Smooth muscle cell of the coronary artery (primary cell): ENCODE results near the gene CIZ1. TPM values are rescaled to one million over a fixed set of nuclear protein-coding genes. Genes with fewer than 3 reads are reported as not detected.

Experiments
- total RNA-seq: library from RNA; depleted of rRNA; stranded (reverse); fragments of >200 nt; gene quantifications from 2 replicates; pipeline ENCODE4 v1.2.3, GENCODE V29; 2014; ENCODE audit warnings: low replicate concordance

The CIZ1 gene, protein sequence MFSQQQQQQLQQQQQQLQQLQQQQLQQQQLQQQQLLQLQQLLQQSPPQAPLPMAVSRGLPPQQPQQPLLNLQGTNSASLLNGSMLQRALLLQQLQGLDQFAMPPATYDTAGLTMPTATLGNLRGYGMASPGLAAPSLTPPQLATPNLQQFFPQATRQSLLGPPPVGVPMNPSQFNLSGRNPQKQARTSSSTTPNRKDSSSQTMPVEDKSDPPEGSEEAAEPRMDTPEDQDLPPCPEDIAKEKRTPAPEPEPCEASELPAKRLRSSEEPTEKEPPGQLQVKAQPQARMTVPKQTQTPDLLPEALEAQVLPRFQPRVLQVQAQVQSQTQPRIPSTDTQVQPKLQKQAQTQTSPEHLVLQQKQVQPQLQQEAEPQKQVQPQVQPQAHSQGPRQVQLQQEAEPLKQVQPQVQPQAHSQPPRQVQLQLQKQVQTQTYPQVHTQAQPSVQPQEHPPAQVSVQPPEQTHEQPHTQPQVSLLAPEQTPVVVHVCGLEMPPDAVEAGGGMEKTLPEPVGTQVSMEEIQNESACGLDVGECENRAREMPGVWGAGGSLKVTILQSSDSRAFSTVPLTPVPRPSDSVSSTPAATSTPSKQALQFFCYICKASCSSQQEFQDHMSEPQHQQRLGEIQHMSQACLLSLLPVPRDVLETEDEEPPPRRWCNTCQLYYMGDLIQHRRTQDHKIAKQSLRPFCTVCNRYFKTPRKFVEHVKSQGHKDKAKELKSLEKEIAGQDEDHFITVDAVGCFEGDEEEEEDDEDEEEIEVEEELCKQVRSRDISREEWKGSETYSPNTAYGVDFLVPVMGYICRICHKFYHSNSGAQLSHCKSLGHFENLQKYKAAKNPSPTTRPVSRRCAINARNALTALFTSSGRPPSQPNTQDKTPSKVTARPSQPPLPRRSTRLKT
- 16.0 and 27.5 TPM in 2 replicates for total RNA-seq

GRCh38 chr9:128191406-128192046, at the start of gene CIZ1:
CIZ1 (minus strand) TSS chr9:128191572; CDS start chr9:128190857, 715 bp downstream.

GRCh38 chr9:128203024-128203706, 11.8 kb upstream of the CIZ1 start, which contains the start of gene DNM1:
DNM1 (plus strand) TSS chr9:128203379; CDS start chr9:128203471, 92 bp downstream.

DNA sequence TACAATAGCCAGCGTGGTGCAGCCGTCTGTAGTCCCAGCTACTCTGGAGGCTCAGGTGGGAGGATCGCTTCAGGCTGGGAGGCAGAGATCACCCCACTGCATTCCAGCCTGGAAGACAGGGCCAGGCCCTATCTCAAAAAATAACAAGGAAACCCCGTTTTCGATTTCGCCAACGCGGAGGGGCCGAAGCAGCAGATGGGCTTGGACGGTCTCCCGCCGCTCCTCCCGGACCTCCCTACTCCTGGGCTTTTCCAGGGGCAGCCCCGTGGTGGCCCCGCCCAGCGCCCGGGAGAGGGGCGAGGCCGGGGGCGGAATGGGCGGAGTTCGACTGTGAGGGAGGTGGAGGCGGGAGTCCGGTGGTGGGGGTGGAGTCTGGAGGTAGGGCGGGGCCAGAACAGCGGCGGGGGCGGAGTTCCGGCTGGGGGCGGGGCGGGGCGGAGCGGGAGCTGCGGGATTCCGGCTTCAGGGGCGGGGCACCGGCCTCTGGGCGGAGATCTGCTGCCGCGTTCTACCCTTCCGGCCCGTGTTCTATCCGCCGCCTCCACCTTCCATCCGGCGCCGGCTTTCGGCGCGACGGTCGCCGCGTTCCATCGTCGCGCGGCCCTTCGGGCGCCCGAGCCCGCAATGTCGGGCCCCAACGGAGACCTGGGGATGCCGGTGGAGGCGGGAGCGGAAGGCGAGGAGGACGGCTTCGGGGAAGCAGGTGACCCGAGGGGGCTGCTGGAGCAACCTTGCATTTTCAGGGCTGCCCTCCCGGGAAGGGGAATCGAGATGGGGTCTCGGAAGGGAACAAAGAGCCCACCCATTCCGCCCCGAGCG, 31.4 kb downstream of the CIZ1 start, which contains the start of gene BBLN:
Gene BBLN (plus strand): TSS at position 482 of the 819 bp plus-strand sequence. CDS start 143 bp downstream, at position 625.

GRCh38 chr9:128149001-128149701, 42.2 kb downstream of the CIZ1 start, which contains the start of gene LCN2:
LCN2 (plus strand) TSS chr9:128149453; CDS start chr9:128149526, 73 bp downstream.

GRCh38 chr9:128127568-128127989, 63.8 kb downstream of the CIZ1 start, which contains the start of gene PTGES2:
PTGES2 (minus strand) TSS chr9:128127729; CDS start chr9:128127717, 12 bp downstream.

Other genes with a start within 250 kb of the CIZ1 start
- gene EEIG1, start 210.6 kb downstream of the CIZ1 start, total RNA-seq, result 4.7 and 5.9 TPM in 2 replicates
- 10.1 and 16.0 TPM in 2 replicates for gene NAIF1, start 124.3 kb downstream of the CIZ1 start, total RNA-seq
- gene SLC25A25, start 123.3 kb downstream of the CIZ1 start, total RNA-seq, result 19.2 and 19.4 TPM in 2 replicates
- gene PTGES2, start 63.8 kb downstream of the CIZ1 start, total RNA-seq, result 69.7 and 112 TPM in 2 replicates
- gene LCN2, start 42.1 kb downstream of the CIZ1 start, total RNA-seq, result not detected in 2 replicates
- 3.7 and 26.9 TPM in 2 replicates for gene BBLN, start 31.3 kb downstream of the CIZ1 start, total RNA-seq
- 4.4 and 70.0 TPM in 2 replicates for gene DNM1, start 11.8 kb upstream of the CIZ1 start, total RNA-seq
- 117 and 137 TPM in 2 replicates for gene GOLGA2, start 84.4 kb upstream of the CIZ1 start, total RNA-seq
- 35.1 and 64.4 TPM in 2 replicates for gene SWI5, start 84.7 kb upstream of the CIZ1 start, total RNA-seq
- gene TRUB2, start 130.9 kb upstream of the CIZ1 start, total RNA-seq, result 18.1 and 24.8 TPM in 2 replicates
- 22.9 and 23.2 TPM in 2 replicates for gene COQ4, start 131.3 kb upstream of the CIZ1 start, total RNA-seq
- gene SLC27A4, start 149.0 kb upstream of the CIZ1 start, total RNA-seq, result 11.2 and 17.7 TPM in 2 replicates
- 25.9 and 36.8 TPM in 2 replicates for gene URM1, start 179.8 kb upstream of the CIZ1 start, total RNA-seq
- gene CERCAM, start 229.3 kb upstream of the CIZ1 start, total RNA-seq, result 69.0 and 73.4 TPM in 2 replicates